ENCODE results near the gene WDR37. TPM values are rescaled to one million over a fixed set of nuclear protein-coding genes. Genes with fewer than 3 reads are reported as not detected.
A peak's percentile ranks its signal among the peaks of the same experiment; 100 is the strongest.

The WDR37 gene
- total and polyA plus RNA-seq, 9 of the 15 experiments (the other 6 are each of a cell fraction or from before 2014, with no cell fraction given) = 2.3 to 11.6 (median 6.7) TPM

DNA sequence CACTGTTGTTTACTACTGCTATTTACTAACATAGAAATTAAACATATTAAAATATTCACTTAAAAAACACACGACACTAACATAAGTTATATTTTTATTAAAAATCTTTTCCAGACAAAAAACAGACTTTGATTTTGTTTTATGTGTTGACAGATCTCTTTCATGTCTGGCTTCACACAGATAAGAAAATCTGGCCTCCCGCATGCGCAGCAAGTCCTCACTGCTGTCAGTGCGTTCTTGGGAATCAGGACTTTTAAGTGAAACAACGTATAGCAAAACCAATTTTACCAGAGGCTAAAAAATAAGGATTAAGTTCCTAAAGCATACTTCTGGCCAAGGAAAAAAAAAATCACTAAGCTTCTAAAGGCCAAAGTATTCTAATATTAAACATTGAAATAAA lies 6.0 kb upstream of the WDR37 start (continued):
- TF ChIP-seq, protein P1, sequence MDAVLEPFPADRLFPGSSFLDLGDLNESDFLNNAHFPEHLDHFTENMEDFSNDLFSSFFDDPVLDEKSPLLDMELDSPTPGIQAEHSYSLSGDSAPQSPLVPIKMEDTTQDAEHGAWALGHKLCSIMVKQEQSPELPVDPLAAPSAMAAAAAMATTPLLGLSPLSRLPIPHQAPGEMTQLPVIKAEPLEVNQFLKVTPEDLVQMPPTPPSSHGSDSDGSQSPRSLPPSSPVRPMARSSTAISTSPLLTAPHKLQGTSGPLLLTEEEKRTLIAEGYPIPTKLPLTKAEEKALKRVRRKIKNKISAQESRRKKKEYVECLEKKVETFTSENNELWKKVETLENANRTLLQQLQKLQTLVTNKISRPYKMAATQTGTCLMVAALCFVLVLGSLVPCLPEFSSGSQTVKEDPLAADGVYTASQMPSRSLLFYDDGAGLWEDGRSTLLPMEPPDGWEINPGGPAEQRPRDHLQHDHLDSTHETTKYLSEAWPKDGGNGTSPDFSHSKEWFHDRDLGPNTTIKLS (IDR thresholded peaks at IDR 0.05; ENCODE audit: borderline replicate concordance, low read depth) = no peak
- TF ChIP-seq TEAD4 (IDR thresholded peaks at IDR 0.05; ENCODE audit: low read length) (peak; percentile 73), TEAD4 (CRISPR knock-in tag; IDR thresholded peaks at IDR 0.05; ENCODE audit: borderline replicate concordance) (no peak), FOXK1 (CRISPR knock-in tag; IDR thresholded peaks at IDR 0.05; ENCODE audit: borderline replicate concordance) (no peak), FOS (IDR thresholded peaks at IDR 0.05; ENCODE audit: extremely low read depth, insufficient read length) (no peak), LEF1 (IDR thresholded peaks at IDR 0.05) (peak; percentile 80), NR2C1 (IDR thresholded peaks at IDR 0.05) (0 out of 2 replicates have a peak, but pooled peaks have one; percentile 15), NR2C1 (tag; IDR thresholded peaks at IDR 0.05) (no peak), PML (IDR thresholded peaks at IDR 0.05; ENCODE audit: low read length) (peak; percentile 53; the same call in 1 of the 2 replicates), GTF2F1 (IDR thresholded peaks at IDR 0.05; ENCODE audit: low read depth, low read length) (no peak), ZKSCAN8 (CRISPR knock-in tag; IDR thresholded peaks at IDR 0.05) (peak; percentile 38; the same call in 1 of the 2 replicates), MXI1 (IDR thresholded peaks at IDR 0.05; ENCODE audit: low read depth, low read length) (0 out of 2 replicates have a peak, but pooled peaks have one; percentile 44), KLF16 (IDR thresholded peaks at IDR 0.05) (0 out of 2 replicates have a peak, but pooled peaks have one; percentile 7), NCOR1 (IDR thresholded peaks at IDR 0.05) (peak; percentile 70), MYNN (IDR thresholded peaks at IDR 0.05) (0 out of 2 replicates have a peak, but pooled peaks have one; percentile 52), MYNN (CRISPR knock-in tag; IDR thresholded peaks at IDR 0.05) (no peak), DMBX1 (CRISPR knock-in tag; IDR thresholded peaks at IDR 0.05; ENCODE audit: borderline replicate concordance) (no peak), FOXM1 (IDR thresholded peaks at IDR 0.05; ENCODE audit: low read depth) (peak; percentile 42; the same call in 1 of the 2 replicates), FOXM1 (CRISPR knock-in tag; IDR thresholded peaks at IDR 0.05; ENCODE audit: low read depth) (no peak), MEIS2 (IDR thresholded peaks at IDR 0.05; ENCODE audit: partially characterized antibody) (peak; percentile 96), POLR3A (IDR thresholded peaks at IDR 0.05; ENCODE audit: borderline replicate concordance, extremely low read depth, insufficient read depth, insufficient read length) (no peak), MTA3 (IDR thresholded peaks at IDR 0.05; ENCODE audit: borderline replicate concordance) (no peak), NFIC (IDR thresholded peaks at IDR 0.05) (0 out of 2 replicates have a peak, but pooled peaks have one; percentile 19), RNF2 (IDR thresholded peaks at IDR 0.05) (no peak), BCL6 (CRISPR knock-in tag; IDR thresholded peaks at IDR 0.05) (no peak), ARID1B (IDR thresholded peaks at IDR 0.05) (peak; percentile 80), ZNF707 (CRISPR knock-in tag; conservative IDR thresholded peaks at IDR 0.05) (no peak), HDAC3 (IDR thresholded peaks at IDR 0.05; ENCODE audit: borderline replicate concordance, partially characterized antibody) (peak; percentile 62)
- TF ChIP-seq, protein P2, sequence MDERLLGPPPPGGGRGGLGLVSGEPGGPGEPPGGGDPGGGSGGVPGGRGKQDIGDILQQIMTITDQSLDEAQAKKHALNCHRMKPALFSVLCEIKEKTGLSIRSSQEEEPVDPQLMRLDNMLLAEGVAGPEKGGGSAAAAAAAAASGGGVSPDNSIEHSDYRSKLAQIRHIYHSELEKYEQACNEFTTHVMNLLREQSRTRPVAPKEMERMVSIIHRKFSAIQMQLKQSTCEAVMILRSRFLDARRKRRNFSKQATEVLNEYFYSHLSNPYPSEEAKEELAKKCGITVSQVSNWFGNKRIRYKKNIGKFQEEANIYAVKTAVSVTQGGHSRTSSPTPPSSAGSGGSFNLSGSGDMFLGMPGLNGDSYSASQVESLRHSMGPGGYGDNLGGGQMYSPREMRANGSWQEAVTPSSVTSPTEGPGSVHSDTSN (CRISPR knock-in tag; IDR thresholded peaks at IDR 0.05; ENCODE audit: low read depth) = no peak
- TF ChIP-seq, protein P2 (tag; conservative IDR thresholded peaks at IDR 0.05; ENCODE audit: low read depth) = peak; percentile 91

Measured in K562 (cell line).